Measurements from ENCODE around the gene FAM120C.

The FAM120C gene

DNA sequence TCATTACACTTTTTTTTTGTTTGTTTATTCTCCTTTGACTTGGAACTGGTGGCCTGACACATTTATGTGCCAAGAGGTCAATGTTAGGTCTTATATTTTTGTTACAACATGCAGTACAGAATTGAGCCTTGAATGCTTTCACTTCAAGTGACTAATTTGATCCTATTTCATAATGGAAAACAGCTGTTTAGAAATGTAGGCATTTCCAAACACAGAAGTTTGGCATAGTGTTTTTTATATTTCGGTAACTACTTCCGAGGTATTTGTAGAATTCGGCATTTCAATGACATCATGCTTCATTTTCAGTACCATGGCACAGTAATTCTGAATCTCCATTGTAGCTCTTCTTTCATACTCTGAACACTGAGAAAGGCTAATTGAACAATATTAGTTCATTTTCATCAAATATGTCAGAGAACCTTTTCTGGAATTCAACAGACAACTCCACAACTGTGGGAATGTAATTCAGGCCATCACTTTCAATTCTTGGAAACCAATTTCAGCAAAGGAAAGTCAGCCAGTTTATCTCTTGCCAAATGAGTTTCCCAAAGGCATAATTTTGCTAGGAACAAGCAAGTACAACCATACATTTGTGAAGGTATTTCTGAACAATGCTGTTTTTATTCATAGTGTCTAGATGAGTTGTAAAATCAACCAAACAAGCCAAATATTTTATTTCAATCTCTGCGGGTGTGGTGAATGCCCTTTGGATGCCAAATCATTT lies 11.4 kb downstream of the FAM120C start:
- no peak for DNase-seq
- in situ Hi-C loops (cut with MboI; ENCODE audit: low pct_unique_long_range_greater_than_20kb, low sequenced_read_pairs): no loop called here

DNA sequence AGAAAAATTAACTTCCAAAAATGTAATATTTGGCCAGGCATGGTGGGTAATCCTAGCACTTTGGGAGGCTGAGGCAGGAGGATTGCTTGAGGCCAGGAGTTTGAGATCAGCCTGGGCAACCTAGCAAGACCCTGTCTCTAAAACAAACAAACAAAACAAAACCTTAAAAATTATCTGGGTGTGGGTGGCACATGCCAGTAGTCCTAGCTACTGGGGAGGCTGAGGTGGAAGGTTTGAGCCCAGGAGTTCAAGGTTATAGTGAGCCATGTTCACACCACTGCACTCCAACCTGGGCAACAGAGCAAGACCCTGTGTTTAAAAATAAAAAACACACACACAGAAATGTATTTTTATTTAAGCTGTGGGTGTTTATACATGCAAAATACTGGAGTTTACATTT lies 12.0 kb downstream of the FAM120C start:
- DNase-seq: no peak
- in situ Hi-C loops (cut with MboI; ENCODE audit: low pct_unique_long_range_greater_than_20kb, low sequenced_read_pairs): no loop called here

DNA sequence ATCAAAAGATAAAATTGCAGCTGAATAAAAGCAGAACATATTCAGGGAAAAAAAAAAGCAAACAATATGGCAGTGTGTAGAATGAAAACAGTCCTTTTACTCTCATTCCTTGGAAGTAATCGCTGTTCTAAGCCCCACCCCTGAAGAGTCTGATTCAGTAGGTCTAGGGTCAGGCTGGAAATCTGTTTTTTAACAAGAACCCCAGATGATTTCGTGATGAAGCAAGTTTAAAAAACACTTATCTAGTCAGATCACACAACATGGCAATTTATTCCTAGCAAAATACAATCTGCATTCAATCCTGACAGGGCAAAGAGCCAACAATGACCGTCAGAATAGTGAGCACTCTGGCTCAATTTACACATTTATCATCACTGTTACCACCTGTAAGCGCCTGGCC lies 16.1 kb downstream of the FAM120C start:
- no peak for DNase-seq
- in situ Hi-C loops (cut with MboI; ENCODE audit: low pct_unique_long_range_greater_than_20kb, low sequenced_read_pairs): no loop called here

DNA sequence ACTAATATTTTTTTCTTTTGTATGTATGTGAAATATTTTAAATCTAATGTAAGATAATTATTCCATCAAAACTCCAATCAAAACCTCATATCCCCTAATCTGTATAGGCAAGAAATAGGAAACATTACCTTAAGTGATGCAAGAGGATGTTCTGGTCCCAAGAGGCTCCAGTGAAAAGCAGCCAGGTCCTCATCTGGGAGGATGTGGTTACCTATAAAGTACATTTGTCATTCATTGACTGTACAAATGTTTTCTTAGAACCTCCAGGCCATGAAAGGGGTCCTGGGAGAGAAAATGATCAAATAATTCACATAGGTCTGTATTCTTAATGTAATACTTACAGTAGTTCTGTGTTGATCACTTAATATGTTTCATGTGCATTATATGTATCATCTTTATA lies 25.5 kb downstream of the FAM120C start:
- in situ Hi-C loops (cut with MboI; ENCODE audit: low pct_unique_long_range_greater_than_20kb, low sequenced_read_pairs): no loop called here
- DNase-seq: no peak

DNA sequence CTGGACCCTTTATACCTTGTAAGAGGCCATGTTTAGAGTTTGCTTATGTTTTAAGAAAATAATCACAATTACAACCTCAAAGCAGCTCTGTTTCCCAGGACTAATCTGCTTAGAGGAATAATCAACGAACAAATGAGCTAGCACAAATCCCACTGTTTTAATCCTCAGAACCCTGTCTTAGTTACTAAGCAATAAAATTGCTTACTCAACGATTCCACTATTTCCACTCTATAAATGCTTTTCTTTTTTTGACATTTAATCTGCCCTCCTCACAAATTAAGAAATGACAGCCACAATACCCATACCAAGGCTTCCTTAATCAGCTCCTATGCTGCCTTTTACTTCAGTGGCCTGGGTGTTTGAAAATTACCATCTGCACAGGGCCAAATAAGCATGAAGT lies 48.8 kb downstream of the FAM120C start:
- in situ Hi-C loops (cut with MboI; ENCODE audit: low pct_unique_long_range_greater_than_20kb, low sequenced_read_pairs): no loop called here
- DNase-seq: no peak

DNA sequence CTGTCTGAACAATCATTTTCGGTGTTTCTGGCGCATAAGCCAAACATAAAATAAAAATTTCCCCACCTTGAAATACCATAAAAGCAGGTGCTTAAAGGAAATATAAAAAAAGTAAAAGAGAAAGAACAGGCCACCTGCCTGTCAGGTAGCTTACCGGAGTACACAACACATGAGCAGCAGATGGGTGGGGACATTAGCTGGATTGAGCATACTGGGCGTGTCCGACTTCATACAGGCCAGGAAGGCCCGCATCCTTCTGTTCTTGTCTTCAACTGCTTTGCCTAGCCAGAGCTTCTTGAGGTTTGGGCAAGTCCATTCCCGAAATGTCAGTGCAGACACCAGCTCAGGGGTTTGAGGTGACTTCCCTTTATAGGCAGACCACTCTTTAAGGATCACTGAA lies 66.7 kb downstream of the FAM120C start:
- in situ Hi-C loops (cut with MboI; ENCODE audit: low pct_unique_long_range_greater_than_20kb, low sequenced_read_pairs): no loop called here

DNA sequence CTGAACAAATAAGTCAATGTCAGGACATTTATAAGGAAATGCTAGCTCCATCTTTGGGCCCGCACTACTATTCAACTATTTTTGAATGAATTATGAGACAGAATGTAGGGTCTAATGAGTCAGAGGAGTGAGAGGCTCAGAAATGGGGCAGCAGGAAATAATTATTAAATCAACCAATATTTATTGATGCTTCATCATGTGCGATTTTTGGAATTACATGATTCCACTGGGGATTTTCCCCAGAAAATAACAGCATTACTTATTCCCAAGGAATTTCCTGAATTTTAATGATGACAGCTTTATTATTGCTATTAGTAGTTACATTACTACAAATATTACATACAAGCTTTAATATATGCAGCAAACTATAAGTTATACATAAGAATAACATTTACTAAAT lies 89.5 kb downstream of the FAM120C start:
- in situ Hi-C loops (cut with MboI; ENCODE audit: low pct_unique_long_range_greater_than_20kb, low sequenced_read_pairs): no loop called here
- DNase-seq: no peak

More for the DNA sequence above, 66.7 kb downstream of the FAM120C start:
- no peak for DNase-seq

DNA sequence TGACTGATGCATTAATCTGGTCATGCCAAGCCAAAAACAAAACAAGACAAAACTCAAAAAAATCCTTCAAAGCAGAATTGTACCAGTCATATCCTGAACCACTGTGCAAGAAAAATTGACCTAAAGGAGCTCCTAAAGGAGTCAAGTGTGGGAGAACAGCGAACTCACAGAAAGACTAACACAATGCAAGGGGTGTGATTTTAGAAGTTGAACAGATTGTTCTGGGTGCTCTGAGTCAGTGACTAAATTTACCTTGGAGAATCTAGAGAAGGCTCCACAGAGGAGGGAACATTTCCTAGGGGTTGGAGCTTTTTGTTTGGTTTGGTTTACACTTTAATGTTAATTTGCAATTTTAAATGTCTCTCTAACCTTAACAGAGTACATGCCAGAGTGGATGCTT lies 89.9 kb downstream of the FAM120C start:
- no peak for DNase-seq
- in situ Hi-C loops (cut with MboI; ENCODE audit: low pct_unique_long_range_greater_than_20kb, low sequenced_read_pairs): no loop called here

DNA sequence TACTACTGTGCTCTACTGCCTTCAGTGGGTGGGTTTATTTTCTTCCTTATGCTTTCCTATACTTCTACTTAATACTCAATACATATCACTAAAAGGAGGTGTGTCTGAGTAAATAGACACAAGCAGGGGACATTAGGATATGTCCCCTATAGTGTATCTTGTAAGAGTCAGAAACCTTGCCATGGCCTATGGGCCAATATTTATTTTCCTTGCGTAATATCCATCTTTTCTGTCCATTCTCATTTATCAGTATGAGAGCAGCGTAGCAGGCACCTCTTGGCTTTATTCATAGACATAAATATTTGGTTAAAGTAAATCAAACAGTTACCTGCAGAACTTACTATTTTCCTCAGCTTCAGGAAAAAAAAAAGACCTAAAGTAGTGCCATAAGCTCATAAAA lies 92.2 kb downstream of the FAM120C start:
- DNase-seq: no peak
- in situ Hi-C loops (cut with MboI; ENCODE audit: low pct_unique_long_range_greater_than_20kb, low sequenced_read_pairs): no loop called here

DNA sequence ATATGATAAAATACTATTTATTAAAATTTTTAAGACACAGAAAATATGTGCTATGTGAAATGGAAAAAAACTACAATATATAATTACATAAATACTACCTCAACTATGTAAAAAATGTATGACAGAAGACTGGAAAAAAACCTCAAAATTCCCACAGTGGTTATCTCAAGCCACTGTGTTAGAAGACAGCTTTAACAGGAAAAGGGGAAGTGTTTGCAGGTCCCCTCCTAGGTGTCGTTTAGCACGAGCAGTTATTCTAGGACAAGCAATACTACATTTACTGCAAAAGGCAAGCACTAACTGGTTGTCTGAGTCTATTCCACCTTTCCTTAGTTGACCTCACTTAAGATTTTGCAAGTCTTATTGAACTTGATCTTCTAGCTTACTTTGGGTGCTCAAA lies 93.9 kb downstream of the FAM120C start:
- DNase-seq: peak; percentile 19
- in situ Hi-C loops (cut with MboI; ENCODE audit: low pct_unique_long_range_greater_than_20kb, low sequenced_read_pairs): no loop called here

DNA sequence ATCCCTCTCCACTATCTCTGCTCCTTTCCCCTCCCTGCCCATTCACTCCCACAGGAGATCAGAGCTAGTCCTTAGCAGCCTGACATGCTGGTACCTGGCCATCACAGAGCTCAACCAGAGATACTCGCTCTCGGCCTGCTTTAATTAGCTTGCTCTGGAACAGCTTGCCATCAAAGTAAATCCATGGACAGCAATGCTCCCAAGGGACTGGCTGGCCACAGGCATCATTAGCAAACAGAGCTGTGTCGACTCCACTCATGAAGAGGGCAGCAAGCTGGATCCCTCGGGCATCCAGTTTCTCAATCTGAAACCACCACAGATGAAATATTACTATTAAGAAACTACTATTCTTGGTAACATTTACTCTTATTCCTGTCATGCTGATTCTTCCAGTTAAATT lies 95.4 kb downstream of the FAM120C start:
- no peak for DNase-seq
- in situ Hi-C loops (cut with MboI; ENCODE audit: low pct_unique_long_range_greater_than_20kb, low sequenced_read_pairs): no loop called here

DNA sequence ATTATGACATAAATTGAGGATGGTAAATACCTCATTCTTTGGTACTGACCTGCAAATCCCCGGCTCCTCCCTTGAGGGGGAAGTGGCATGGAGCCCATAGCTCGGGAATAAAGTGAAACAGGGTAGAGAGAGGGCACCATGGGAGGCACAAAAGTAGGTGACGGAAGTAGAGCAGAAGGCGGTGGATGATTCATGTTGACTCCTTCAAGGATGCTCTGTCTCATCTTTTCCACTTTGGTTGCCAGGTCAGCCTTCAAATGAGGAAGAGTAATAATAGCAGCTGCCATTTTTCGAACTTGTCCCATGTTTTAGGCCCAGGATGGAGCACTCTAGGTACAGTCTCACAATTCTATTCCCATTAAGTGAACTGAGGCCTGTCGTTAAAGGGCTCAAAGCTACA lies 97.4 kb downstream of the FAM120C start:
- no peak for DNase-seq
- in situ Hi-C loops (cut with MboI; ENCODE audit: low pct_unique_long_range_greater_than_20kb, low sequenced_read_pairs): no loop called here

DNA sequence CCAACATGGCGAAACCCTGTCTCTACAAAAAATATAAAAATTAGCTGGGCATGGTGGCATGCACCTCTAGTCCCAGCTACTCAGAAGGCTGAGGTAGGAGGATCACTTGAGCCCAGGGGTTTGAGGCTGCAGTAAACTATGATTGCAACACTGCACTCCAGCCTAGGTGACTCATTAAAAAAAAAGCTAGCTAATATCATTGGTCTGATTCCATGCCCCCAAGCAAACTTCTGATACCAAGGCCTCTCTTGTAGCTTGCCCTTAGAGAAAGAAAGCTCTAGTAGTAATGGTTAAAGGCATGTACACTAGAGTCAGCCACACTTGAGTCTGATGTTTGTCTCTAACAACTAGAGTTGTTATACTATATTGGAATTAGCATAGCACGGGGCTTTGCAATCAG lies 106.2 kb downstream of the FAM120C start:
- in situ Hi-C loops (cut with MboI; ENCODE audit: low pct_unique_long_range_greater_than_20kb, low sequenced_read_pairs): no loop called here
- DNase-seq: no peak

DNA sequence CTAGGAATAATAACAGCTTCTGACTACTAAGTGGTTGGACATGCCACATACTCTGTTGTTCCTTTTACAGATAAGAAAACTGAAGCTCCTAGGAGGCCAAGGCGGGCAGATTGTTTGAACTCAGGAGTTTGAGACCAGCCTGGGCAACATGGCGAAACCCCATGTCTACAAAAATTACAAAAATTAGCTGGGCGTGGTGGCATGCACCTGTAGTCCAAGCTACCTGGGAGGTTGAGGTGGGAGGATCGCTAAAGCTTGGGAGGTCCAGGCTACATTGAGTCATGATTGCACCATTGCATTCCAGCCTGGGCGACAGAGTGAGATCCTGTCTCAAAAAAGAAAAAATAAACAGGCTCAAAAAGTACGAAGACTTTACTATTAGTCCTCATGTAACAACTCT lies 108.2 kb downstream of the FAM120C start:
- DNase-seq: no peak
- in situ Hi-C loops (cut with MboI; ENCODE audit: low pct_unique_long_range_greater_than_20kb, low sequenced_read_pairs): no loop called here

DNA sequence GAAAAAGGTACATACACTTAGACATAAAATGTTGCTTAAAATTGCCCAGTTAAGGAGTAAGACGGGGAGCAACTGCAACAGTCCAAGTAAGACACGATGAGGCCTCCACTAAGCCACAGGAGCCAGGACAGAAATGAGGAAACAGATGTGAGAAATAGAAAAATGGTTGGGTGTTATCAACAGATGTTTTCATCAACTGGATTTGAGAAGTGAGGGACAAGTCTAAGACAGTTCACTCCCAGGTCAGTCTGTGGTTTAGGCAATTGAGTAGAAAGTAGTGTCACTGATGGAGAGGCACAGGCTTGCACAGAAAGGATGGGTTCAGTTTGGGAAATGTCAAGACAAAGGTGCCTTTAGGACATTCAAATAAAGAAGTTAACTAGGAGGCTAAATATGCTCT lies 115.3 kb downstream of the FAM120C start:
- DNase-seq: peak; percentile 90
- in situ Hi-C loops (cut with MboI; ENCODE audit: low pct_unique_long_range_greater_than_20kb, low sequenced_read_pairs): no loop called here

DNA sequence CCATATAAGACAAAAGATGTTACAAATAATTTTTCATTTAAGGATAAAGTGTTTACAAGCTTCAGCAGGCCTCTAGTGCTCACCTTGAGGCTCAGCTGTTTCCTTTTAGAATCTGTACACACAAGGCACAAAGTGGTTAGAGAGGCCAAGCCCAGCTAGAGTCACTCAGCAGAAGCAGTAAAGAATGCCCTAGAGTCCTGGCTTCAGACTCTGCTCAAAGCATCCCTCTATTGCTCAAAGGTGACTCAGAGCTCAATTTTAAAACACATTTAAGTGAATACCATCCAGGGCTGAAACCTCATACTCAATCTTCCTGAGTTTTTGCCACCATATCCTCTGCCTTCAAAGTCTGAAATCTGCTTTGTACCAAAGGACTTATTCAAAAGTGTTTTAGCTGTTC lies 116.2 kb downstream of the FAM120C start:
- in situ Hi-C loops (cut with MboI; ENCODE audit: low pct_unique_long_range_greater_than_20kb, low sequenced_read_pairs): no loop called here
- DNase-seq: no peak

DNA sequence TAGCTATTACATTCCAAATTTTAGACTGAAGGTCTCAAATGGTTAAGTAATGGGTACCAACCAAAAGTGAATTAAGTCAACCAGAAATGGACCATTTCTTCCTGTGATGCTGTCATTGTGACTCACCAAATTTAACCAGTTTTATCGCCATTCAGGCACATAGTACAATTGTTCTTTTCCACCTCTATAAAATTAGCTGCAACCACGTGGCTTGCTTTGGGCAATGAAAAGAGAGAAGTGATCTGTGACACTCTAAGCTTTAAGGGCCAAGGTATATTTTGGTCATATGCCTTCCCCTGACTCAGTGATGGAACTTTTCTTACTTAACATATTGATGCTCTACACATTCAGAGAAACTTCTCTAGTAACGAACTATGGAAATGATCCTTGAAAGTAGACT lies 118.5 kb downstream of the FAM120C start:
- DNase-seq: no peak
- in situ Hi-C loops (cut with MboI; ENCODE audit: low pct_unique_long_range_greater_than_20kb, low sequenced_read_pairs): no loop called here

DNA sequence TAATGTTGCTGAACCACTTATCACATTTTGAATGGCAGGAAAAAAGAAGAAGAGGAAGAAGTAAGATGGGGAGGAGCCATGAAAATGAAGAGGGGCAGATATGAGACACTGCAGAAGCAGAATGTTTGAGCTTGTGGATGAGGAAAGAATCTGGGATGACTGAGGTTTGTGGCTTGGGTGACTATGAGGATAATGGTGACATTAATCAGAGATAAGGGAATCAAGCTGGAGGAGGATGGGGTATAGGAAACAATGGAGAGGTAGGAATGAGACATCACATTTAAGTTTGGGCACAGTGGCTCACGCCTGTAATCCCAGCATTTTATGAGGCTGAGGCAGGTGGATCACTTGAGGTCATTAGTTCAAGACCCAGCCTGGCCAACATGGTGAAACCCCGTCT lies 119.7 kb downstream of the FAM120C start:
- no peak for DNase-seq
- in situ Hi-C loops (cut with MboI; ENCODE audit: low pct_unique_long_range_greater_than_20kb, low sequenced_read_pairs): no loop called here

DNA sequence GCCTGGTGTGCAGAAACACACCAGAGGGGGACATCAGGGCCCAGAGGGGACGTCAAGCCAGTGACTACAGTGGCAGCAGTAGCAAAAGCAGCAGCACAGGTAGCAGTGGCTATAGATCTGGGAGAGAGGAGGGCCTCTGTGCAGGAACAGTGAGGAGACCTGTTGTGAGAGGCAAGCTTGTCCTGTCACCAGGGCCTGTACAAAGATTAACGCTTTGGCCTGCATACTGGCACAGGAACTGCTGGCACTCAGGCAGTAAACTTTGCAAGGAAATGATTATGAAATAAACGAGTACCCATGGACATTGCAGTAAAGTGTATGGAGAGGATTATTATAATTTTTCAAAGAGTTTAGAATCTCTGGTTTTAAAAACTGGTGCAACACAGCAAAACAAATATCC lies 133.3 kb downstream of the FAM120C start:
- no peak for DNase-seq
- in situ Hi-C loops (cut with MboI; ENCODE audit: low pct_unique_long_range_greater_than_20kb, low sequenced_read_pairs): no loop called here

DNA sequence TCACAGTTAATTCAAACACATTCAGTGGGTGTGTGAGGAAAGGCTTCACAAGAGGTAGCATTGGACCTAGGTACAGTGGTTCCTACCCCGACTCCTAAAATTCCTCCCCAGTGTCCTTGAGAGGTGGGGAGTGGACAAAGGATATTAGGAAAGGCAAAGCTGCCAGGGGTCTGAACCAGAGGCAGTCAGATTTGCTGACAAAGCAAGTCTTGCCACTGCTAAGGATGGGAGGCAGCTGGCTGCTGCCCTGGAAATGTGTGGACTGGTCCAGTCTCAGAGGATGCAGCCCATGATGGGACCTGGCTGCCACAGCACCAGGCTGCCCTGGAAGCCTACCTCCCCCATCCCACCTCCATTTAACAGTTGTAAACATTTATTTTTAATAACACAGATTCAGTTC lies 134.6 kb downstream of the FAM120C start:
- DNase-seq: no peak

DNA sequence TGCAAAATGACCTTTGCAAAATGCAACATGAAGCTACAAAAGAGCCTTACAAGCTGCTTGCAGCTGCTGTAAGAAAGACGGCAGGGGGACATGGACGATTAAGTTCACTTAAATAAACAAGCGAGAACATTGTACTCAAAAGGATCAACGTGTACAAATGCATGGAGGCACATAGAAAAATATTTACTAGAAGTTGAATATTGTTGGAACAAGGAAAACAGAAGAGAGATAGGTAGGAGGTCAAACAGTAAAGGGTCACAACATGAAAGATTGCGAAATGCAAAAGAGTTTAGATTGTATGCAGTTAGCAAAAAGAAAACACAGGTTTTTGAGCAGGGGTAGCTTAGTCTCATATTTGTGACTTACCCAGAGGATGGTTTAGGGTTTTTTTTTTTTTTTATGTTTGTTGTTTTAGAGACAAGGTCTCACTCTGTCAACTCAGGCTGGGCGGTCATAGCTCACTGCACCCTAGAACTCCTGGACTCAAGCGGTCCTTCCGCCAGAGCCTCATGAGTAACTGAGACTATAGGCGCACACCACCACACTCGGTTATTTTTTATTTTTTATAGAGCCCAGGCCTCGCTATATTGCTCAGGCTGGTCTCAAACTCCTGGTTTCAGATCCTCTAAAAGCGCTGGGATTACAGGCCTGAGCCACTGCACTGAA lies 137.4 kb downstream of the FAM120C start:
- DNase-seq: no peak
- in situ Hi-C loops (cut with MboI; ENCODE audit: low pct_unique_long_range_greater_than_20kb, low sequenced_read_pairs): no loop called here

More for the DNA sequence above, 134.6 kb downstream of the FAM120C start:
- in situ Hi-C loops (cut with MboI; ENCODE audit: low pct_unique_long_range_greater_than_20kb, low sequenced_read_pairs): no loop called here

Measured in KBM-7 (cell line).